ENCODE data around the gene SORCS1. TPM values are rescaled to one million over a fixed set of nuclear protein-coding genes. Genes with fewer than 3 reads are reported as not detected.

The SORCS1 gene
- total and polyA plus RNA-seq, 2 of the 8 experiments (the other 6 are each of a cell fraction or from before 2014, with no cell fraction given), result 4.1 to 4.6 TPM

- no peaks in the 10 kb centered on the region for H3K27me3 ChIP-seq (replicated peaks in 1 of 4; ENCODE audit: control insufficient read depth in 3 of 4, extremely low read depth in 1 of 4, insufficient read depth in 3 of 4, low read length in 3 of 4)
- no peak overlapping the region for H3K23ac ChIP-seq (ENCODE audit: insufficient read length)
- H3K18ac ChIP-seq (ENCODE audit: extremely low read depth, low read length), result no peak overlapping the region
- H3K27ac ChIP-seq (ENCODE audit: low read depth, low read length), result no peak overlapping the region
- no peak overlapping the region for H3K9ac ChIP-seq (replicated peaks in 1 of 4; ENCODE audit: extremely low read depth in 1 of 4, low read depth in 3 of 4, low read length in 3 of 4)
- no peak overlapping the region for H4K91ac ChIP-seq (replicated peaks; ENCODE audit: insufficient read length, low read length)
- H4K8ac ChIP-seq (ENCODE audit: extremely low read depth, insufficient read depth, low read length), result no peak overlapping the region
- ChIA-PET POLR2A (ENCODE audit: partially characterized antibody) (no interaction called here), CTCF (ENCODE audit: partially characterized antibody) (interaction anchor here (0.6 kb wide), 1 partner anchor 14 kb away, joined by 3 read pairs; no protein-coding TSS in a partner anchor)
- no peak overlapping the region for H3K4me2 ChIP-seq (ENCODE audit: insufficient read depth in 1 of 2, low read depth in 2 of 2, low read length in 2 of 2)
- H3K4me3 ChIP-seq (ENCODE audit: extremely low read depth in 1 of 4, insufficient read depth in 2 of 4, low read depth in 3 of 4, low read length in 4 of 4), result no peak overlapping the region
- H3K4ac ChIP-seq (replicated peaks; ENCODE audit: insufficient read length, low read depth, low read length), result no peak overlapping the region
- no peak for FAIRE-seq
- no peak overlapping the region for H2AFZ ChIP-seq (ENCODE audit: low read length)
- no peaks in the 10 kb centered on the region; the same call in 1 of the 2 replicates for H3K23me2 ChIP-seq (ENCODE audit: low read depth, low read length)
- no peak for DNase-seq (ENCODE audit: low read depth in 1 of 2, low spot score in 2 of 2)
- no peak overlapping the region for H2BK120ac ChIP-seq (replicated peaks; ENCODE audit: low read depth, low read length)
- no peak overlapping the region for H3K56ac ChIP-seq (replicated peaks; ENCODE audit: insufficient read length, low read depth, low read length)
- H3K79me2 ChIP-seq (ENCODE audit: control insufficient read depth in 1 of 2, insufficient read depth in 2 of 2, low read length in 2 of 2), result no peaks in the 10 kb centered on the region
- no peak overlapping the region for H4K5ac ChIP-seq (ENCODE audit: insufficient read length, low read depth, low read length)
- H2AK5ac ChIP-seq (ENCODE audit: low read depth, low read length), result no peak overlapping the region
- no peaks in the 10 kb centered on the region for H3K9me3 ChIP-seq (ENCODE audit: insufficient read depth in 2 of 2, low read depth in 1 of 2, low read length in 1 of 2)
- WGBS, 2 experiments (ENCODE audit: extremely low coverage in 1 of 2, insufficient coverage in 1 of 2, insufficient read length in 1 of 2, insufficient replicate concordance in 2 of 2, low coverage in 1 of 2, low lambda C conversion rate in 2 of 2, missing lambda C conversion rate in 1 of 2), result 94% methylated on average over 3 of the region's 3 CpGs; no CpG with 5 or more reads in 1 of the 2 experiments
- no peak overlapping the region for H2BK15ac ChIP-seq (ENCODE audit: low read length)
- H3K79me1 ChIP-seq (ENCODE audit: low read depth, low read length), result no peaks in the 10 kb centered on the region
- no peak overlapping the region for H3K14ac ChIP-seq (ENCODE audit: insufficient read length)
- no peak overlapping the region for H2BK5ac ChIP-seq (ENCODE audit: low read depth, low read length)
- no peak overlapping the region for H2BK20ac ChIP-seq (ENCODE audit: low read length)
- H2BK12ac ChIP-seq (ENCODE audit: low read depth, low read length), result no peak overlapping the region
- no peaks in the 10 kb centered on the region for H4K20me1 ChIP-seq (replicated peaks in 1 of 2; ENCODE audit: control insufficient read depth in 1 of 2, insufficient read depth in 2 of 2, low read length in 2 of 2)
- no peaks in the 10 kb centered on the region for H3K4me1 ChIP-seq (replicated peaks in 1 of 4; ENCODE audit: control insufficient read depth in 3 of 4, insufficient read depth in 4 of 4, low read length in 3 of 4)
- no peaks in the 10 kb centered on the region for H3K36me3 ChIP-seq (ENCODE audit: control insufficient read depth in 2 of 4, insufficient read depth in 4 of 4, low read length in 3 of 4)
- TF ChIP-seq NRF1 (IDR thresholded peaks at IDR 0.05; ENCODE audit: low read depth, low read length) (no peak), CEBPB (IDR thresholded peaks at IDR 0.05; ENCODE audit: low read depth, low read length) (no peak), CBX5 (IDR thresholded peaks at IDR 0.05; ENCODE audit: low read depth, low read length) (no peak), USF2 (IDR thresholded peaks at IDR 0.05; ENCODE audit: low read length) (no peak), JUN (IDR thresholded peaks at IDR 0.05; ENCODE audit: low read depth, low read length) (no peak), SRF (IDR thresholded peaks at IDR 0.05; ENCODE audit: low read depth, low read length) (no peak), RAD21 (IDR thresholded peaks at IDR 0.05 in 1 of 2, conservative IDR thresholded peaks at IDR 0.05 in 1 of 2; ENCODE audit: low read depth in 2 of 2, low read length in 2 of 2) (no peak), TCF12 (IDR thresholded peaks at IDR 0.05; ENCODE audit: low read depth, low read length) (no peak), EGR1 (IDR thresholded peaks at IDR 0.05; ENCODE audit: borderline replicate concordance, low read depth, low read length) (no peak)
These were observed 504.0 kb downstream of the SORCS1 start for GRCh38 chr10:106660550-106660949.
